GM12878 (cell line): ENCODE measurements around the gene YES1. TPM values are rescaled to one million over a fixed set of nuclear protein-coding genes. Genes with fewer than 3 reads are reported as not detected.

Experiments used
- ATAC-seq: fragments of 200-7000 bp; cut with Tn5 transposase; 3 replicates; pipeline ENCODE4 v1.9.1; 2020; ENCODE audit warnings: mild to moderate bottlenecking, moderate library complexity
- BruUV-seq: library from RNA; stranded (reverse); fragments of 400-500 nt; replicated peaks from 2 replicates; lab custom pipeline; 2021; lab: Mats Ljungman, UMichigan
- CTCF ChIA-PET: fragments of 300-600 bp; sonication (Branson Sonifier 250); formaldehyde crosslinking; extraction: SDS; loops from one replicate; lab custom pipeline; 2021; ENCODE audit warnings: inconsistent platforms; lab: Yijun Ruan, JAX
- POLR2A ChIA-PET: fragments of 350-600 bp; formaldehyde crosslinking; extraction: SDS; loops from one replicate; lab custom pipeline; 2021; ENCODE audit warnings: inconsistent platforms; lab: Charles Lee
- RAD21 ChIA-PET: fragments of 300-600 bp; sonication (Branson Sonifier 250); formaldehyde crosslinking; loops from one replicate; lab custom pipeline; 2023; ENCODE audit warnings: antibody characterized with exemption; ENCODE audit not compliant: unreplicated experiment; lab: Charles Lee
- SMC1A ChIA-PET: fragments of 300-600 bp; sonication (Branson Sonifier 250); formaldehyde crosslinking; loops from one replicate; lab custom pipeline; 2023; ENCODE audit not compliant: unreplicated experiment, uncharacterized antibody; lab: Charles Lee
- DNase-seq: peaks from one replicate; pipeline ENCODE4 v3.0.0-alpha.2; 2011; ENCODE audit warnings: low read depth, low spot score
- FAIRE-seq: peaks from 3 replicates; lab custom pipeline; 2011; peaks lifted over from hg19 to GRCh38; lab: Jason Lieb, UNC
- H2AFZ ChIP-seq: 2 replicates; pipeline ENCODE4 v1.6.0; 2011; ENCODE audit warnings: low read depth, low read length, control low read depth; ENCODE audit not compliant: control insufficient read depth
- H3K27ac ChIP-seq: 2 replicates; pipeline ENCODE4 v1.5.1; 2011; ENCODE audit warnings: control low read depth; ENCODE audit not compliant: control insufficient read depth, insufficient read depth
- H3K27me3 ChIP-seq, 2 experiments: replicated peaks in 1 of 2; 2 replicates each; pipeline versions ENCODE4 v1.6.0 to v1.6.1; 2011; ENCODE audit warnings: low read length in 1 of 2; ENCODE audit not compliant: control insufficient read depth in 2 of 2, insufficient read depth in 2 of 2
- H3K36me3 ChIP-seq, 2 experiments: 2 replicates each; pipeline ENCODE4 v1.5.1; 2011; ENCODE audit warnings: low read length in 1 of 2; ENCODE audit not compliant: control insufficient read depth in 2 of 2, insufficient read depth in 2 of 2
- H3K4me1 ChIP-seq: 2 replicates; pipeline ENCODE4 v1.6.1; 2011; ENCODE audit warnings: mild to moderate bottlenecking, low read length, moderate library complexity, mixed read lengths; ENCODE audit not compliant: control insufficient read depth, insufficient read depth
- H3K4me2 ChIP-seq: 2 replicates; pipeline ENCODE4 v1.6.0; 2011; ENCODE audit warnings: control low read depth; ENCODE audit not compliant: control insufficient read depth, insufficient read depth
- H3K4me3 ChIP-seq: fragments of 200-600 bp; sonication (generic); 2 replicates; pipeline ENCODE4 v1.5.1; 2016
- H3K79me2 ChIP-seq: 2 replicates; pipeline ENCODE4 v1.6.0; 2011; ENCODE audit warnings: low read length; ENCODE audit not compliant: control insufficient read depth, insufficient read depth
- H3K9ac ChIP-seq: 2 replicates; pipeline ENCODE4 v1.8.0; 2011; ENCODE audit warnings: low read length, control low read depth, mixed read lengths; ENCODE audit not compliant: control insufficient read depth, insufficient read depth
- H3K9me3 ChIP-seq: replicated peaks from 3 replicates; pipeline ENCODE4 v1.5.1; 2011; ENCODE audit warnings: mild to moderate bottlenecking, low read length; ENCODE audit not compliant: control insufficient read depth, insufficient read depth
- H4K20me1 ChIP-seq: 2 replicates; pipeline ENCODE4 v1.6.0; 2011; ENCODE audit not compliant: control insufficient read depth, insufficient read depth
- BRCA1 ChIP-seq: IDR thresholded peaks from 2 replicates; pipeline ENCODE4 v1.6.1; 2011; ENCODE audit warnings: low read depth, low read length, improper control_type of control experiment
- E4F1 ChIP-seq: fragments of 450-650 bp; IDR thresholded peaks from 2 replicates; pipeline ENCODE4 v1.6.1; 2018; ENCODE audit warnings: borderline replicate concordance, mild to moderate bottlenecking; ENCODE audit not compliant: partially characterized antibody
- IRF3 ChIP-seq: fragments of 450-650 bp; IDR thresholded peaks from 2 replicates; pipeline ENCODE4 v1.6.1; 2014; ENCODE audit warnings: mild to moderate bottlenecking
- MEF2A ChIP-seq: IDR thresholded peaks from 2 replicates; pipeline ENCODE4 v1.6.1; 2011; ENCODE audit warnings: low read depth, mild to moderate bottlenecking, low read length, moderate library complexity; ENCODE audit not compliant: insufficient read depth
- NR2C1 ChIP-seq: fragments of 450-650 bp; IDR thresholded peaks from 2 replicates; pipeline ENCODE4 v1.6.1; 2017; ENCODE audit warnings: antibody characterized with exemption, mild to moderate bottlenecking, moderate library complexity
- RUNX3 ChIP-seq: IDR thresholded peaks from 2 replicates; pipeline ENCODE4 v1.6.1; 2012; ENCODE audit warnings: low read length, inconsistent platforms
- SKIL ChIP-seq: fragments of 450-650 bp; IDR thresholded peaks from 2 replicates; pipeline ENCODE4 v1.6.1; 2017; ENCODE audit warnings: mild to moderate bottlenecking, low read depth, inconsistent platforms; ENCODE audit not compliant: poor library complexity, severe bottlenecking
- SMC3 ChIP-seq: IDR thresholded peaks from 2 replicates; pipeline ENCODE4 v1.6.1; 2011; ENCODE audit warnings: low read length, improper control_type of control experiment, borderline replicate concordance
- SPI1 ChIP-seq: IDR thresholded peaks from 2 replicates; pipeline ENCODE4 v1.6.1; 2011; ENCODE audit warnings: low read depth, mild to moderate bottlenecking, low read length, moderate library complexity, borderline replicate concordance; ENCODE audit not compliant: insufficient read depth
- TAF1 ChIP-seq: IDR thresholded peaks from 2 replicates; pipeline ENCODE4 v1.6.1; 2011; ENCODE audit warnings: mild to moderate bottlenecking, low read depth, low read length, borderline replicate concordance
- ZNF24 ChIP-seq: fragments of 450-650 bp; IDR thresholded peaks from 2 replicates; pipeline ENCODE4 v1.6.1; 2017; ENCODE audit warnings: antibody characterized with exemption, mild to moderate bottlenecking
- ZNF274 ChIP-seq: IDR thresholded peaks from one replicate; pipeline ENCODE4 v1.8.0; 2011; ENCODE audit not compliant: insufficient read length, insufficient read depth
- WGBS: methylation state at CpG from one replicate; pipeline ENCODE4 v1.1.6; 2016; ENCODE audit warnings: low lambda C conversion rate; ENCODE audit not compliant: insufficient replicate concordance, insufficient coverage; ENCODE audit errors: missing lambda C conversion rate; 5-methylcytosine and 5-hydroxymethylcytosine counted together
- in situ Hi-C: fragments of 300-500 bp; cut with MboI; formaldehyde crosslinking; loops from 9 replicates; pipeline ENCODE4 v1.14.3; 2018; ENCODE audit warnings: mixed read lengths
- intact Hi-C: fragments of 100-400 bp; cut with micrococcal nuclease; formaldehyde crosslinking; loops from one replicate; pipeline ENCODE4 v1.14.2; 2022; ENCODE audit not compliant: unreplicated experiment
- polyA plus RNA-seq, 11 experiments: library from polyadenylated mRNA; depleted of rRNA in 4 of 11; unstranded in 6 of 11; stranded (reverse) in 5 of 11; fragments of >200 nt; fragmentation: Nextera tagmentation in 4 of 11; fragmentation: Illumina TruSeq in 1 of 11; extraction: Ambion mirVana in 4 of 11; extraction: Trizol in 1 of 11; gene quantifications; 1 replicate in 1 of 11; 2 replicates in 10 of 11; pipeline versions ENCODE4 v1.2.1 to v1.2.3, GENCODE V29; 2011 to 2016; ENCODE audit warnings: inconsistent platforms in 2 of 11, missing spikeins in 2 of 11, low read depth in 1 of 11
- total RNA-seq, 4 experiments: library from RNA; depleted of rRNA in 3 of 4; stranded (reverse); fragments of >200 nt in 3 of 4; fragmentation: Illumina TruSeq in 1 of 4; extraction: Trizol in 1 of 4; gene quantifications; 2 replicates each; pipeline versions ENCODE4 v1.2.1 to v1.2.3, GENCODE V29; 2013 to 2021

The YES1 gene
- total and polyA plus RNA-seq, 10 of the 15 experiments (the other 5 are each of a cell fraction or from before 2014, with no cell fraction given) = 2.3 to 7.9 (median 5.8) TPM

GRCh38 chr18:676736-677135 is 135.3 kb downstream of the YES1 start:
- Histone ChIP-seq H3K4me2 (no peak overlapping the region), H3K9ac (no peak overlapping the region), H3K27me3 (no peaks in the 10 kb centered on the region), H3K79me2 (no peaks in the 10 kb centered on the region), H3K4me1 (no peaks in the 10 kb centered on the region), H3K9me3 (no peaks in the 10 kb centered on the region), H2AFZ (no peak overlapping the region), H4K20me1 (no peaks in the 10 kb centered on the region), H3K36me3 (peaks cover 2 to 25% of the 10 kb centered on the region in 2 experiments), H3K4me3 (no peak overlapping the region), H3K27ac (no peak overlapping the region)
- in situ Hi-C loops (no loop called here), intact Hi-C loops (loop anchor here (5.0 kb wide), 1 partner anchor 54 kb away; no protein-coding TSS in a partner anchor)
- CTCF ChIA-PET = interaction anchor here (1.1 to 1.5 kb wide), 2 partner anchors 53 to 154 kb away, joined by 3 to 4 read pairs; no protein-coding TSS in a partner anchor
- no peak for DNase-seq
- RAD21 ChIA-PET = no interaction called here
- no peak for ATAC-seq
- POLR2A ChIA-PET = no interaction called here
- SMC1A ChIA-PET = interaction anchor here (0.9 to 1.5 kb wide), 3 partner anchors 51 to 154 kb away, joined by 3 to 4 read pairs (median 3); no protein-coding TSS in a partner anchor
- no peak for FAIRE-seq
- TF ChIP-seq IRF3 (no peak), NR2C1 (no peak), ZNF274 (no peak), TAF1 (no peak), MEF2A (no peak), RUNX3 (no peak), SPI1 (no peak), E4F1 (no peak), BRCA1 (no peak), ZNF24 (no peak), SMC3 (no peak), SKIL (no peak)
- no TSS peak for BruUV-seq
- WGBS = 85% methylated on average over 3 of the region's 3 CpGs
